Panc1 (cell line): ENCODE measurements around the gene ZRANB2.

Source experiments
- POLR2AphosphoS5 ChIP-seq: IDR thresholded peaks from 2 replicates; pipeline ENCODE4 v1.6.1; 2012; ENCODE audit warnings: mild to moderate bottlenecking, low read depth, low read length, moderate library complexity
- SIN3A ChIP-seq: IDR thresholded peaks from 2 replicates; pipeline ENCODE4 v1.6.1; 2012; ENCODE audit warnings: low read depth, mild to moderate bottlenecking, low read length, moderate library complexity, borderline replicate concordance; ENCODE audit not compliant: insufficient read depth
- TF ChIP-seq, protein P1 (sequence below): fragments of 450-650 bp; IDR thresholded peaks from 2 replicates; pipeline ENCODE4 v1.5.1; 2017; ENCODE audit warnings: mild to moderate bottlenecking

DNA sequence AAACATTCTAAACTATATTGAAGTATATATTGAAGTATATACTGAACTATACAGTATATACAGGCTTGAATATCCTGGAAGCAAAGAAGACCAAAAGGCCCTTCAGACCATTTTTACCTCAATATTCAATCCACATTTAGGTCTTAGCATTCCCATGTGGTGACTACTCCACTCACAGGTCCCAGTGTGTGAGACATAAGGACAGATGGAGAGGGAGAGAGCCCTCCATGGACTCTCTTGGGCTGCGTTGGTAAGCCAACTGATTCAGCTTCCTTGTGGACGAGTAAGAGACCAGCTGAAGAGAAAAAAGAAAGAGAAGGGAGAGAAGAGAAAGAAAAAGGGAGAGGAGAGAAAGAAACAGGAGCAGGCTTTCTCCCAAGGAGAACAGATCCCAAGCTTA is 37.3 kb upstream of the ZRANB2 start:
- TF ChIP-seq, protein P1, sequence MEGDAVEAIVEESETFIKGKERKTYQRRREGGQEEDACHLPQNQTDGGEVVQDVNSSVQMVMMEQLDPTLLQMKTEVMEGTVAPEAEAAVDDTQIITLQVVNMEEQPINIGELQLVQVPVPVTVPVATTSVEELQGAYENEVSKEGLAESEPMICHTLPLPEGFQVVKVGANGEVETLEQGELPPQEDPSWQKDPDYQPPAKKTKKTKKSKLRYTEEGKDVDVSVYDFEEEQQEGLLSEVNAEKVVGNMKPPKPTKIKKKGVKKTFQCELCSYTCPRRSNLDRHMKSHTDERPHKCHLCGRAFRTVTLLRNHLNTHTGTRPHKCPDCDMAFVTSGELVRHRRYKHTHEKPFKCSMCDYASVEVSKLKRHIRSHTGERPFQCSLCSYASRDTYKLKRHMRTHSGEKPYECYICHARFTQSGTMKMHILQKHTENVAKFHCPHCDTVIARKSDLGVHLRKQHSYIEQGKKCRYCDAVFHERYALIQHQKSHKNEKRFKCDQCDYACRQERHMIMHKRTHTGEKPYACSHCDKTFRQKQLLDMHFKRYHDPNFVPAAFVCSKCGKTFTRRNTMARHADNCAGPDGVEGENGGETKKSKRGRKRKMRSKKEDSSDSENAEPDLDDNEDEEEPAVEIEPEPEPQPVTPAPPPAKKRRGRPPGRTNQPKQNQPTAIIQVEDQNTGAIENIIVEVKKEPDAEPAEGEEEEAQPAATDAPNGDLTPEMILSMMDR: no peak
- TF ChIP-seq POLR2AphosphoS5 (no peak), SIN3A (no peak)
